ENCODE results near the gene EPAS1. TPM values are rescaled to one million over a fixed set of nuclear protein-coding genes. Genes with fewer than 3 reads are reported as not detected.

The EPAS1 gene
- total RNA-seq, 1 donor from 2014 or later, result 205 TPM

GRCh38 chr2:46314065-46314835 lies 17.0 kb downstream of the EPAS1 start:
- Histone ChIP-seq H3K27me3 (ENCODE audit: low read depth) (no peaks in the 10 kb centered on the region), H3K27ac (replicated peaks) (peak overlapping the region; percentile 99), H3K4me3 (peak overlapping the region; percentile 28), H3K36me3 (peaks cover 2% of the 10 kb centered on the region), H3K4me1 (peaks cover 100% of the 10 kb centered on the region), H3K9me3 (replicated peaks) (no peaks in the 10 kb centered on the region)
- intact Hi-C loops (cut with micrococcal nuclease), result no loop called here
- no peak for DNase-seq
- TF ChIP-seq CTCF (IDR thresholded peaks at IDR 0.05; ENCODE audit: borderline replicate concordance), result no peak

DNA sequence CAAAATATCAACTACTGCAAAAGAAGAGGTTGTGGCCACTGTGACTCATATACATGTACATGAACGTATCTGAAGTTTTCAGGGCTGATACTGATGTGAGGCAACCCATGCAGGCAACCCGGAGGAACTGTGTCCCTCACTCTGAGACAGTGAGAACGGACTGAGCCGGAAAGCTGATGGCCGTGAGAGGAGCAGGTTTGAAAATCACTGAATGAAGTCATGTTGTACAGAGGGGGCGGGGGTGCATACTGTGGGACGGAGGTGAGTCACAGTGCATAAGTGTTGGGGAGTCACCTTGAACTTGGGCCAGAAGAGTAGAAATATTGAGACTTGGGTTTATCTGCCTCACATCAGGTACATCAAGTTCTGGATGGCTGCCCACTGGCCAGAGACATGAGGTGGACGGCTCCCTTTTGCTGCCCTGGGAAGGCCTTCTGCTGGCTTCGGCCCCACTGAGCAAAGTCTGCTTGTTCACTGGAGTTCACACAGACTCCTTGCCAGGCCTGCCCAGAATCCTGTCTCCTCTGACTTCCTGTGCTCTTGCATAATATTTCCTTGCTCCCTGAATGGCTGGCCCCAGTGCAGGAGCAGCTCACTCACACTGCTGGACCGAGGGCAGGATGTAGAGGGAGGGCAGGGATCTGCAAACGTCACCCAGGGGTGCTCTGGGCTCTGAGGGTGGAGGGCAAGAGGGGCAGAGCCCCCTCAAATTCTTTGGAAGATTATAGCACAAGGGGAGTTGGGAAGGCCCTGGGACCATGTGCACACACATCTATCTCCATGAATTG lies 18.1 kb downstream of the EPAS1 start:
- intact Hi-C loops (cut with micrococcal nuclease), result no loop called here
- no peaks in the 10 kb centered on the region for H3K9me3 ChIP-seq (replicated peaks)
- H3K4me3 ChIP-seq, result peak overlapping the region; percentile 28
- H3K36me3 ChIP-seq, result peaks cover 2% of the 10 kb centered on the region
- no peak for TF ChIP-seq CTCF (IDR thresholded peaks at IDR 0.05; ENCODE audit: borderline replicate concordance)
- H3K4me1 ChIP-seq, result peaks cover 100% of the 10 kb centered on the region
- H3K27ac ChIP-seq (replicated peaks), result peak overlapping the region; percentile 99
- peak; percentile 89 for DNase-seq
- H3K27me3 ChIP-seq (ENCODE audit: low read depth), result no peaks in the 10 kb centered on the region

DNA sequence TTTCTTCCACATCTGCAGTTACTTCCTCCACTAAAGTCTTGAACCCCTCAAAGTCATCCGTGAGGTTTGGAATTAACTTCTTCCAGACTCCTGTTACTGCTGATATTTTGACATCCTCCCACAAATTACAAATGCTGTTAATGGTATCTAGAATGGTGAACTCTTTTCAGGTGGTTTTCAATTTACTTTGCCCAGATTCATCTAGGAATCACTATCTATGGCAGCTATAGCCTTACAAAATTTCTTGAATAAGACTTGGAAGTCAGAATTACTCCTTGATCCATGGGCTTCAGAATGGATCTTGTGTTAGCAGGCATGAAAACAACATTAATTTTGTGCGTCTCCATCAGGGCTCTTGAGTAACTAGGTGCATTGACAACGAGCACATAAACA lies 19.9 kb downstream of the EPAS1 start:
- no peak for TF ChIP-seq CTCF (IDR thresholded peaks at IDR 0.05; ENCODE audit: borderline replicate concordance)
- no peaks in the 10 kb centered on the region for H3K27me3 ChIP-seq (ENCODE audit: low read depth)
- H3K4me3 ChIP-seq, result no peak overlapping the region
- no peak for DNase-seq
- intact Hi-C loops (cut with micrococcal nuclease), result no loop called here
- no peaks in the 10 kb centered on the region for H3K9me3 ChIP-seq (replicated peaks)
- H3K27ac ChIP-seq (replicated peaks), result peak overlapping the region; percentile 99
- H3K36me3 ChIP-seq, result peaks cover 2% of the 10 kb centered on the region
- peaks cover 100% of the 10 kb centered on the region for H3K4me1 ChIP-seq

DNA sequence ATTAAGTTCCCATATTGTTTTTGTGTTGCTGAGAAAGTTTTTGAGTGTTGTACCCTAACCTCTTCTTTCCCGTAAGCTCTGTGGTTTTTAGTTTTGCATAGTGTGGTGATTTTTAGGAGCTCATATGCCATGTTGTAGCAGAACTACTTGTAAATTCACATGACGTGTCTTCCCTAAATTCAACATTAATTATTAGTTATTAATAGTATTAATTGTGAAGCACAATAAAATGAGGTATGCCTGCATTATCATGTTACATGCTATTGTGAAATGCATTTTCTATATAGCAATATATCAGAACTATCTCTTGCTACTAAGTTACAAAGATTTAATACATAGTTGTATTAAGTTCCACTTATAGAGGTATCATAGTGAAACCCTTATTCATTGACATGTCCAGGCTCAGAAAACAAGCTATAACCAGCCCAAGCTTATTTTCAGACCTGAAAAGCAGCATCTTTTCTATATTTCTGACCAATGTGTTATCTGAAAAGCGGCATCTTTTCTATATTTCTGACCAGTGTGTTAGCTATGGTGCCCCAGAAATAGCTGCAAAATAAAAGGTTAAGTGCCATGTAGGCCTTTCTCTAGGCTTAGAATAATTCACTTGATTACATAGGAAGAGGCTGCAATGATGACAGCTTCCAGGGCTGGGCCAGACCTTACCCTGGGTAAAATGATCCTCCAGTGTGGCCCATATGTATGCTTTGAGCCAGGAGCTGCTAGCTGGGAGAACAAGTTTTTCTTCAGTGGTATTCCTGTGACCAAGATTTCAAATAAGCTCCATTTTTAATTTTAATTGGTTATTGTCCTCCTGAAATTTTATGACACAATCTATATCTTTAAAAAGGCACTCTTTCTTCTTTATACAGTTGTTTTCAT lies 21.6 kb downstream of the EPAS1 start:
- Histone ChIP-seq H3K27ac (replicated peaks) (peak overlapping the region; percentile 99), H3K4me3 (peak overlapping the region; percentile 11), H3K36me3 (peaks cover 2% of the 10 kb centered on the region), H3K27me3 (ENCODE audit: low read depth) (no peaks in the 10 kb centered on the region), H3K9me3 (replicated peaks) (no peaks in the 10 kb centered on the region), H3K4me1 (peaks cover 100% of the 10 kb centered on the region)
- TF ChIP-seq CTCF (IDR thresholded peaks at IDR 0.05; ENCODE audit: borderline replicate concordance), result no peak
- DNase-seq, result no peak
- intact Hi-C loops (cut with micrococcal nuclease), result no loop called here

DNA sequence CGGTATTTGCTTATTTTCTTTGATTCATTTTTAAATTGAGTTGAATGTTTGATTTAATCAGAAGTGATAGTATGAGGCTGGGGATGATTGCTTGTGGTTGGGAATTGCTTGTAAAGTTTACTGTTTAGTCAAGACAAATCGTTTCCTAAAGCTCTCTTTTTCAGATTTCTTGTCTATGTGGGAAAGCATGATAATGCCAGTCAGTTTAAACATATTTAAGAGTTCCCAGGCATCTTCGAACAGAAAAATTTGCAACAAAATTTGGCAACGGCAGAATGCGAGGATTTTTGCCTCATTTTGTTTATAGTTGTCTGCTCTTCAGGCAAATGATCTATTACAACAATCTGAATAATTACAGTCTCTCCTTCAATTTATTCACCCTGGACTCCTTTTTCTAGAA lies 22.5 kb downstream of the EPAS1 start:
- TF ChIP-seq CTCF (IDR thresholded peaks at IDR 0.05; ENCODE audit: borderline replicate concordance), result no peak
- no peaks in the 10 kb centered on the region for H3K9me3 ChIP-seq (replicated peaks)
- H3K4me1 ChIP-seq, result peaks cover 100% of the 10 kb centered on the region
- peak overlapping the region; percentile 11 for H3K4me3 ChIP-seq
- no peaks in the 10 kb centered on the region for H3K27me3 ChIP-seq (ENCODE audit: low read depth)
- intact Hi-C loops (cut with micrococcal nuclease), result no loop called here
- DNase-seq, result no peak
- H3K36me3 ChIP-seq, result peaks cover 2% of the 10 kb centered on the region
- peak overlapping the region; percentile 99 for H3K27ac ChIP-seq (replicated peaks)

Measured in left ventricle myocardium inferior (tissue), 1 donor.